ENCODE data around the gene ZBTB40. TPM values are rescaled to one million over a fixed set of nuclear protein-coding genes. Genes with fewer than 3 reads are reported as not detected.

Gene ZBTB40
- total and polyA plus RNA-seq, 2 of the 13 experiments (the other 11 are each of a cell fraction or from before 2014, with no cell fraction given), result 8.8 to 16.5 TPM

DNA sequence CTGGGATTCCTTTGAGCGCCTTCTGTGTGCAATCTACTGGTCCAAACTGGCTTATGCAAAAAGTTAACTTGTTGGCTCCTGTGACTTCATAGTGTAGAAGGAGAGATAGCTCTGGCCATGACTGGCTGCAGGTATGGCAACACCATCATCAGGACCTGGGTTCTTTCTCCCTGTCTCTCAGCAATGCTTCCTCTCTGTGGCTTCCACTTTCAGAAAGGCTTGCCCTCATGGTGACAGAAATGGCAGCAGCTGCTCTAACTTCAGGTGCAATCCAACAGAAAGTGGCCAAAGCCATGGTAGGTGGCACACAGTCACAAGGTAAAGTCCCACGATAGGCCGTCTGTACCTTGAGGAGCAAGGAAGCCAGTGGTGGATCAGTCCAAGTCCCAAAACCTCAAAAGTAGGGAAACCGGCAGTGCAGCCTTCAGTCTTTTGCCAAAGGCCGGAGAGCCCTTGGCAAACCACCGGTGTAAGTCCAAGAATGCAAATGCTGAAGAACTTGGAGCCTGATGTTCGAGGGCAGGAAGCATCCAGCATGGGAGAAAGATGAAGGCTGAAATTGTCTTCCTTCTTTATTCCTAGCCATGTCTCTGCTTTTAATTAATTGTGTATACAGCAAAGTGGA is 45.0 kb downstream of the ZBTB40 start (continued):
- TF ChIP-seq, protein P1, sequence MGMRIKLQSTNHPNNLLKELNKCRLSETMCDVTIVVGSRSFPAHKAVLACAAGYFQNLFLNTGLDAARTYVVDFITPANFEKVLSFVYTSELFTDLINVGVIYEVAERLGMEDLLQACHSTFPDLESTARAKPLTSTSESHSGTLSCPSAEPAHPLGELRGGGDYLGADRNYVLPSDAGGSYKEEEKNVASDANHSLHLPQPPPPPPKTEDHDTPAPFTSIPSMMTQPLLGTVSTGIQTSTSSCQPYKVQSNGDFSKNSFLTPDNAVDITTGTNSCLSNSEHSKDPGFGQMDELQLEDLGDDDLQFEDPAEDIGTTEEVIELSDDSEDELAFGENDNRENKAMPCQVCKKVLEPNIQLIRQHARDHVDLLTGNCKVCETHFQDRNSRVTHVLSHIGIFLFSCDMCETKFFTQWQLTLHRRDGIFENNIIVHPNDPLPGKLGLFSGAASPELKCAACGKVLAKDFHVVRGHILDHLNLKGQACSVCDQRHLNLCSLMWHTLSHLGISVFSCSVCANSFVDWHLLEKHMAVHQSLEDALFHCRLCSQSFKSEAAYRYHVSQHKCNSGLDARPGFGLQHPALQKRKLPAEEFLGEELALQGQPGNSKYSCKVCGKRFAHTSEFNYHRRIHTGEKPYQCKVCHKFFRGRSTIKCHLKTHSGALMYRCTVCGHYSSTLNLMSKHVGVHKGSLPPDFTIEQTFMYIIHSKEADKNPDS (CRISPR knock-in tag; IDR thresholded peaks at IDR 0.05), result no peak
- TF ChIP-seq, protein P2, sequence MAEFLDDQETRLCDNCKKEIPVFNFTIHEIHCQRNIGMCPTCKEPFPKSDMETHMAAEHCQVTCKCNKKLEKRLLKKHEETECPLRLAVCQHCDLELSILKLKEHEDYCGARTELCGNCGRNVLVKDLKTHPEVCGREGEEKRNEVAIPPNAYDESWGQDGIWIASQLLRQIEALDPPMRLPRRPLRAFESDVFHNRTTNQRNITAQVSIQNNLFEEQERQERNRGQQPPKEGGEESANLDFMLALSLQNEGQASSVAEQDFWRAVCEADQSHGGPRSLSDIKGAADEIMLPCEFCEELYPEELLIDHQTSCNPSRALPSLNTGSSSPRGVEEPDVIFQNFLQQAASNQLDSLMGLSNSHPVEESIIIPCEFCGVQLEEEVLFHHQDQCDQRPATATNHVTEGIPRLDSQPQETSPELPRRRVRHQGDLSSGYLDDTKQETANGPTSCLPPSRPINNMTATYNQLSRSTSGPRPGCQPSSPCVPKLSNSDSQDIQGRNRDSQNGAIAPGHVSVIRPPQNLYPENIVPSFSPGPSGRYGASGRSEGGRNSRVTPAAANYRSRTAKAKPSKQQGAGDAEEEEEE (CRISPR knock-in tag; IDR thresholded peaks at IDR 0.05; ENCODE audit: borderline replicate concordance), result no peak
- no peak for TF ChIP-seq ZNF558 (CRISPR knock-in tag; IDR thresholded peaks at IDR 0.05; ENCODE audit: borderline replicate concordance)
- TF ChIP-seq, protein P3, sequence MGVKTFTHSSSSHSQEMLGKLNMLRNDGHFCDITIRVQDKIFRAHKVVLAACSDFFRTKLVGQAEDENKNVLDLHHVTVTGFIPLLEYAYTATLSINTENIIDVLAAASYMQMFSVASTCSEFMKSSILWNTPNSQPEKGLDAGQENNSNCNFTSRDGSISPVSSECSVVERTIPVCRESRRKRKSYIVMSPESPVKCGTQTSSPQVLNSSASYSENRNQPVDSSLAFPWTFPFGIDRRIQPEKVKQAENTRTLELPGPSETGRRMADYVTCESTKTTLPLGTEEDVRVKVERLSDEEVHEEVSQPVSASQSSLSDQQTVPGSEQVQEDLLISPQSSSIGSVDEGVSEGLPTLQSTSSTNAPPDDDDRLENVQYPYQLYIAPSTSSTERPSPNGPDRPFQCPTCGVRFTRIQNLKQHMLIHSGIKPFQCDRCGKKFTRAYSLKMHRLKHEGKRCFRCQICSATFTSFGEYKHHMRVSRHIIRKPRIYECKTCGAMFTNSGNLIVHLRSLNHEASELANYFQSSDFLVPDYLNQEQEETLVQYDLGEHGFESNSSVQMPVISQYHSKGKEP (CRISPR knock-in tag; IDR thresholded peaks at IDR 0.05), result no peak
- TF ChIP-seq, protein P4, sequence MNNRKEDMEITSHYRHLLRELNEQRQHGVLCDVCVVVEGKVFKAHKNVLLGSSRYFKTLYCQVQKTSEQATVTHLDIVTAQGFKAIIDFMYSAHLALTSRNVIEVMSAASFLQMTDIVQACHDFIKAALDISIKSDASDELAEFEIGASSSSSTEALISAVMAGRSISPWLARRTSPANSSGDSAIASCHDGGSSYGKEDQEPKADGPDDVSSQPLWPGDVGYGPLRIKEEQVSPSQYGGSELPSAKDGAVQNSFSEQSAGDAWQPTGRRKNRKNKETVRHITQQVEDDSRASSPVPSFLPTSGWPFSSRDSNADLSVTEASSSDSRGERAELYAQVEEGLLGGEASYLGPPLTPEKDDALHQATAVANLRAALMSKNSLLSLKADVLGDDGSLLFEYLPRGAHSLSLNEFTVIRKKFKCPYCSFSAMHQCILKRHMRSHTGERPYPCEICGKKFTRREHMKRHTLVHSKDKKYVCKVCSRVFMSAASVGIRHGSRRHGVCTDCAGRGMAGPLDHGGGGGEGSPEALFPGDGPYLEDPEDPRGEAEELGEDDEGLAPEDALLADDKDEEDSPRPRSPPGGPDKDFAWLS (CRISPR knock-in tag; IDR thresholded peaks at IDR 0.05; ENCODE audit: borderline replicate concordance), result no peak

Measured in HepG2 (cell line).